Pulmonary artery endothelial cell (primary cell): Measurements from ENCODE around the gene UBE2G2. TPM values are rescaled to one million over a fixed set of nuclear protein-coding genes. Genes with fewer than 3 reads are reported as not detected.

ENCODE experiments used
- DNase-seq: peaks from one replicate; pipeline ENCODE4 v3.0.0-alpha.2; 2011; ENCODE audit warnings: low read depth, low spot score
- total RNA-seq: library from RNA; depleted of rRNA; stranded (reverse); fragments of >200 nt; gene quantifications from 2 replicates; pipeline ENCODE4 v1.2.3, GENCODE V29; 2014

Gene UBE2G2
- total RNA-seq, 1 donor from 2014 or later = 105 TPM

GRCh38 chr21:44816761-44817505 is 15.3 kb upstream of the UBE2G2 start:
- no peak for DNase-seq

DNA sequence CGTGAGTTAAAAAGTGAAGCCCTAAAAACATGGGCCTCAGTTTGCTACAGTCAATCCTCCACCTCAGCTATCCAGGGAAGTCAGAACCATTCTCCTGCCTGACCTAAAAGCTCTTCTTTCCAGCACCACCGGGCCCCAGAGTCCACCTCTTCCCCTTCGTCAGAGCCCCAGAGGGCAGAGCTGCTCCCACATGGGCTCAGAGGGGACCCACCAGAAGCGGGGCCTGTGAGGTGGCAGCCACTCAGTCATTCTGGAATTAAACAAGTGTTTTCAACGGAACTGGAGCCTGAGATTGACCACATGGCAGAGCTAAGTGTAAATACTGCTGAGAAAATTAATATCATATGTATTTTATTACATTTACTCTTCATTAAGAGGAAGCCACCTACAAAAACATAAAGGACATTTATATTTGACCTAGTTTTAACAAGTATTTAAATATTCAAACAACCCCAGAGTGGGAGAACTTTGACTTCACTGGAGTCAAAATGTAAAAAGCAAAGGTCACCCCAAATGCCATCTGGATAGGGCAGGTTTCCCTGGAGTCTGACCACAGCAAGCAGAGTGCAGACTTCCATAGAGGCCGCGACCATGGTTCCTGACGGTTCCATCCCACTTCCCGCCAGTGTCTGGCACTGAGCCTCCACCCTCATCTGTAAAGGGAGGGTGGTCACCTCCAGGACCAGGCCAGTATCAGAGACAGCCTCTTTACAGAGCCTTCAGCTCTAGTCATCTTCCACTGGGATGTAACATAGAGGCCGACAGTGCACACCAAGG is 14.4 kb upstream of the UBE2G2 start:
- no peak for DNase-seq

DNA sequence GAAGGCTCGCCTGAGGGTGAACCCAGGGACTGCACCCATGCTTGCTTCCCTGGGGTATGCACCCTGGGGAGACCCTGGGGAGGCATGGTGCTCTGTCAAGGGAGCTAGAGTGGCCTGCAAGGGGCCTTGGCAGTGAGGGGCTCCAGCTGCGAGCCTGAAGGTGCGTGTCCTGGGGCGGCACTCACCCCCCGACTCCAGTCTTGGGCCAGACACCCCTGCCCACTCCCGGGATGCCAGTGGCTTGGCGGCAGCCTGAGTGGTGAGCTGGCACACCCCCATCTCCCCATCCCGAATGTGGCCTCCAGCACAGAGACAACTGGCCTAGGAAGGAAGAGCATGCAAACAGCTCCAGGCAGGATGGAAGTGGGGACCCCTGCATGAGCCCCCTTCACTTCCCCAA is 13.6 kb upstream of the UBE2G2 start:
- no peak for DNase-seq

DNA sequence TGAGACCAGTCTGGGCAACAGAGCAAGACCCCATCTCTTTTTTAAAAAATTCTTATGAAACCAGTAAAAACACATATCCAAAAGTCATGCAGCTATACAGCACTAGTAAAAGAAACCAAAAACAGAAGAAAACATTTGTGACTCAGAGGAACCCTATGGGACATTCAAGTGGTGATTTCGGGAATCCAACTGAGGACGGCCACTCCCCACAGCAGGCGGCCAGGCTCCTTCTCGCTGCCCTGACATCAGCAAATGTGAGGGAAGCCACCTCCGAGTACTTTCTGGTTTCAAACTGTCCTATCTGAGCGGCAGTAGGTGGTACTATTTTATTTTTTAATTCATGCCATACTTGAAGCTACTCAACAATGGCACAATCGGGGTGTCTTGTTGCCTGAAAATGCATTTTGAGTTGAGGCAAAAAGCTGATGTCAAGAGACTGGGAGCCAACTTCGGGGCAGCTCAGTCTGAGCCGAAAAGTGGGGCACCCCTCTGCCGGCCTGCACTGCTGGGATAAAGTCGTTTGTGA is 12.9 kb upstream of the UBE2G2 start:
- no peak for DNase-seq

DNA sequence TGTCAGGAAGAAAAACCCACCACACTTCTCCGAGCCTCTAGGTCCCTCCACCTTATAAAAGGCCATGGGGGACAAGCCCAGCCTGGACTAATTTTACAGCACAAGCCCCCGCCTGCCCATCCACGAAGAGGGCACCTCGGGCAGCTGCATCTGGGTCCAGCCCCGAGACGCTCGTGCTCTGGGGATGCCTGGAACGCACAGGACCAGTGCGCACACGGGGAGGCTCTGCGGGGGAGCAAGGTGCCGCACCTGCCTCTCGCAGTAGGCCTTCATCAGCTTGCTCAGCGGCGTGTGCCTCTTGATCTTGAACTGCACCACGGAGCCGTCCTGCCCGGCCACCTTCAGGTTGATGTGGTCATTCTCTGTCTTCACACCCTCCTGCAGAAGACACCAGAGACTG is 12.1 kb upstream of the UBE2G2 start:
- DNase-seq = no peak

GRCh38 chr21:44813149-44813548 is 11.5 kb upstream of the UBE2G2 start:
- DNase-seq = no peak

GRCh38 chr21:44812640-44813039 is 11.0 kb upstream of the UBE2G2 start:
- no peak for DNase-seq

- DNase-seq = no peak
Observed at GRCh38 chr21:44810779-44811178, 9.2 kb upstream of the UBE2G2 start.

DNA sequence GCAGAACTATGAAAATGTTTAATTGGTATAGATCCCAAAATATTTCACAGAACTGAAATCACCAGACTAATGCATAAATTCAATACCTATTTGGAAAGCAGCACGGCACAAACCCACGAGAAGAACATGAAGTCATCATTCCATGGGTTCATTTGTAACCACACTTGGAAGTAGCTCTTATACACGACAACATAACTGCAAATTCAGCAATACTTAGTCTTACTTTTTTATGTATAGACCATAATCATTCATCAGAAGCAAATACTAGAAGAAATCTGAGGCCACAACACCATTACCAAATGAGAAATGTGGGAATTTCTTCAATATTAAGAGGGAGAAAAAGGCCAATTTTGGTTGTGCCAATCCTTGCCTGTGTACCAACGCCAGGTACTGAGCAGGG is 4.2 kb upstream of the UBE2G2 start:
- DNase-seq = no peak

DNA sequence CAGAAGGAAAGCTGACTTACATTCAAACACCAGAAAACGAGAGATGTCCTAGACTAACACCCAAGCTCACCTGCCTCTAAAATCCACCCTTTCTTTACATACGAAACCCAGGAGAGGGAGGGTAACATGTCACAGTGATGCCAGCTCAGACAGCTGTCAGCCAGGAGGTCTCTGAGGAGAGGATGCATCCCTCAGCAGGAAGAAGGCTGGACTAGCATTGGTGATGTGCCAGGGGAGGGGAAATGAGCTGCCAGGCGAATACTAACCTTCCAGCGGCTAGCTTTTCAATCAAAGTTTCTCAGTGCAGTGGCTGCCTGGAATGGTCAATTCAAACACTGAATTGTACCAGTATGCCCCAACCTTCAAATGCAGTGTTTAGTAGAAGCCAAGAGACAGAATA is 3.6 kb upstream of the UBE2G2 start:
- DNase-seq = no peak

- DNase-seq = no peak
Observed at GRCh38 chr21:44804762-44805161, 3.1 kb upstream of the UBE2G2 start.

DNA sequence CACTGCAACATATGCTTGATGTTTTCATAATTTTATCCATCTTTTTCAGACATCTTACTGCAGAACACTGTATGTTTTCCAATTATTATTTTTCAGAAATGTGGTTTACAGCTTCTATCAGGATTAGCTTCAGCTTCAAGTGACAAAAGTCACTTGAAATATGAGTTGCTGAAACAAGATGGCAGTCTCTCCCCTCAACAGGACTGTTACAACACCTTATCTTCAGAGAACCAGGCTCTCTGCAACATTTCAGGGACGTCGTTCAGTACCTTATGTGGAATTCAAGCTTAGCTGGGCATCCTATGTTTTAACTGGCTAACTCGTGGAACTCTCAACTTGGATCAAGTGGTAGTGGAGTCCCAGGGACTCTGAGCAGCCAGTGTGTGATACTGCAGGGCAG is 2.0 kb upstream of the UBE2G2 start:
- DNase-seq = no peak

GRCh38 chr21:44802396-44803153 is 955 bp upstream of the UBE2G2 start:
- DNase-seq = no peak

DNA sequence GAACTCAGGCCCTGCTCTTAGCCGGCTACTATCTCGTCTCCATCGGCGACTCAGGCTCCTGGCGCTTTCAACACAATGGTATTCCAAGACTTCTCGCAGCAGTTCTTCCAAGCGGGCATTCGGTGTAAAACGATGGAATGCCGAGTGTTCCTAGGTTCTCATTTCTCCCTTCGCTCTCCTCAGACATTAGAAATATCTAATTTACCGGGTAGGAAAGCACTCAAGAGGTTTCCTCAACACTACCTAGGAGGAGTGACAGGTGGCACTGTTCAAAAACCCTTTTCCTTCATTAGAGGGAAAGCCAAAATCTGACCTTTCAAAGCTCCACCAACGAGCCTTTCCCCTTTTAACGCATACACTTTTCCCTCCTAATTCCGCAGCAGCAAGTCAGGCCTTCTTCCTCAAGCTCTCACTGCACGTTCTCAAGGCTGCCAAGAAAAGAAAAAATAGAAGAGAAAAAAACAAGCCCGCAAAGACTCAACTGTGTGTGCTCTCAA is 601 bp downstream of the UBE2G2 start:
- DNase-seq = no peak

GRCh38 chr21:44800103-44800502 is 1.5 kb downstream of the UBE2G2 start:
- no peak for DNase-seq

DNA sequence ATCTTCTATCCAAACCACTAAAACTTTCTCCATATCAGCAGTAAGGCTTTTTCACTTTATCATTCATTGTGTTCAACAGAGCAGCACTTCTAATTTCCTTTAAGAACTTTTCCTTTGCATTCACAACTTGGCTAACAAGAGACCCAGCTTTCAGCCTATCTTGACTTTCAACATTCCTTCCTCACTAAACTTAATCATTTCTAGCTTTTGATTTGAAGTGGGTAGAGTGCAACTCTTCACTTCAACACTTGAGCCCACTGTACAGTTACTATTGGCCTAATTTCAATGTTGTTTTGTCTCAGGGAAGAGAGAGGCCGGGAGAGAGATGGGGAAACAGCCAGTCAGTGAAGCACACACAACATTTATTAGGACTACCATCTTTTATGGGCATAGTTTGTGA is 2.0 kb downstream of the UBE2G2 start:
- no peak for DNase-seq

- no peak for DNase-seq
Observed at GRCh38 chr21:44797775-44798174, 3.8 kb downstream of the UBE2G2 start.

- no peak for DNase-seq
Observed at GRCh38 chr21:44795342-44795741, 6.3 kb downstream of the UBE2G2 start.

- no peak for DNase-seq
Observed at GRCh38 chr21:44793592-44794374, 7.8 kb downstream of the UBE2G2 start.

- no peak for DNase-seq
Observed at GRCh38 chr21:44792702-44793591, 8.7 kb downstream of the UBE2G2 start.
